ENCODE results near the gene CEP72. TPM values are rescaled to one million over a fixed set of nuclear protein-coding genes. Genes with fewer than 3 reads are reported as not detected.

CEP72 gene
- polyA plus RNA-seq, 1 donor (not counting 4 experiments of a cell fraction or from before 2014, with no cell fraction given): 4.5 TPM

DNA sequence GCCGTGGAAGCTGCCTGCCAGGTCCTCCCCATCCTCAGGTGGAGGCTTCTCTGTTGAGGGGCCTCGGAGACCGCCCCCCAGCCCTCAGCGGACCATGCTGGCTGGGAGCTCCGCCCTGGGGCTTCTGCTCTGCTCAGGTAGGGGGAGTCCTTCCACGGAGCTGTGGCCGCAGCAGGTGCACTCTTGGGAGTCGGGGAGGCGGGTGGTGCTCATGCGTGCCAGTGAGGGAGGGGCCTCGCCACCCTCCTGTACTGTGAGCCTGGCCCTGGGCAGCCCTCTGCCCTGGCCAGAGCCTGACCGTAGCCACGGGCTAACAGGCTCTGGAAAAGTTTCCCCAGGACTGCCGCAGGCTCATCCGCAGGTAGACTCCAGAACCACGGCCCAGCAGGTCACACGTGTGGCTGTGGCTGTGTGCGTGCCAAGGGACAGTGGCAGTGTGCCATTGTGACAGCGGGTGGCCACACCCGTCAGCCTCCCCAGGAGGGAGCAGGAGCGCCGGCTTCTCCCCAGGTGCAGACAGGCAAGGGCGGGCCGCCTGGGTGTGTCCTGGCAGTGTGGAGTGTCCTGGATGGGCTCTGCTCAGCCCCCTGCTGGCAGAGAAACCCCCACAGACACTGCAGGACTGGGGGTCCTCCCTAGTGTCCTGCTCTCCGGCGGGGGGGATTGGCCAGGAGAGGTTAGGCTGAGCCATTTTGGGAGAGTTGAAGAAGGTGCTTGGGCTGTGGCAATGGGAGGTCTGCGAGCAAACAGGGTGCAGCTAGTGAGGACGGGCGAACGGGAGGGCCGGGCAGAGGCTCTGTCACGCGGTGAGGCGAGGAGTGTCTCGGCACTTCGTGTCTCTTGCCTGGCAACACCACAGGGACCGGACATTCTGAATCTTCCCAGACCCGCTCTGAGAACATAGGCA is 51.5 kb downstream of the CEP72 start:
- Histone ChIP-seq H3K9ac (ENCODE audit: control insufficient read depth, extremely low read depth, insufficient read depth, low read length) (no peak overlapping the region), H3K9me1 (ENCODE audit: control insufficient read depth, extremely low read depth, insufficient read depth, low read length) (no peaks in the 10 kb centered on the region), H3K4me3 (ENCODE audit: control insufficient read depth in 2 of 3, extremely low read depth in 1 of 3, insufficient read depth in 2 of 3, low read depth in 1 of 3, low read length in 3 of 3) (no peak overlapping the region), H3K36me3 (ENCODE audit: control insufficient read depth in 2 of 2, extremely low read depth in 1 of 2, insufficient read depth in 2 of 2, low read length in 2 of 2) (peaks cover 16 to 26% of the 10 kb centered on the region in 2 experiments), H3K27me3 (ENCODE audit: control insufficient read depth, extremely low read depth, insufficient read depth, low read length) (no peaks in the 10 kb centered on the region), H4K20me1 (ENCODE audit: control insufficient read depth, extremely low read depth, insufficient read depth, low read length) (no peaks in the 10 kb centered on the region), H3K9me3 (ENCODE audit: control insufficient read depth, low read depth, low read length) (no peaks in the 10 kb centered on the region), H3K79me2 (ENCODE audit: control insufficient read depth, insufficient read depth, low read length) (no peaks in the 10 kb centered on the region), H3K4me1 (ENCODE audit: control insufficient read depth, extremely low read depth, insufficient read depth, low read length) (no peaks in the 10 kb centered on the region), H2AFZ (ENCODE audit: control insufficient read depth, low read length) (no peak overlapping the region), H3K4me2 (ENCODE audit: control insufficient read depth, extremely low read depth, insufficient read depth, low read depth, low read length) (no peak overlapping the region), H3K27ac (ENCODE audit: control insufficient read depth, insufficient read depth, low read length) (no peak overlapping the region)
- TF ChIP-seq, protein P1, sequence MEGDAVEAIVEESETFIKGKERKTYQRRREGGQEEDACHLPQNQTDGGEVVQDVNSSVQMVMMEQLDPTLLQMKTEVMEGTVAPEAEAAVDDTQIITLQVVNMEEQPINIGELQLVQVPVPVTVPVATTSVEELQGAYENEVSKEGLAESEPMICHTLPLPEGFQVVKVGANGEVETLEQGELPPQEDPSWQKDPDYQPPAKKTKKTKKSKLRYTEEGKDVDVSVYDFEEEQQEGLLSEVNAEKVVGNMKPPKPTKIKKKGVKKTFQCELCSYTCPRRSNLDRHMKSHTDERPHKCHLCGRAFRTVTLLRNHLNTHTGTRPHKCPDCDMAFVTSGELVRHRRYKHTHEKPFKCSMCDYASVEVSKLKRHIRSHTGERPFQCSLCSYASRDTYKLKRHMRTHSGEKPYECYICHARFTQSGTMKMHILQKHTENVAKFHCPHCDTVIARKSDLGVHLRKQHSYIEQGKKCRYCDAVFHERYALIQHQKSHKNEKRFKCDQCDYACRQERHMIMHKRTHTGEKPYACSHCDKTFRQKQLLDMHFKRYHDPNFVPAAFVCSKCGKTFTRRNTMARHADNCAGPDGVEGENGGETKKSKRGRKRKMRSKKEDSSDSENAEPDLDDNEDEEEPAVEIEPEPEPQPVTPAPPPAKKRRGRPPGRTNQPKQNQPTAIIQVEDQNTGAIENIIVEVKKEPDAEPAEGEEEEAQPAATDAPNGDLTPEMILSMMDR (optimal IDR thresholded peaks at IDR 0.05 in 1 of 3, IDR thresholded peaks at IDR 0.05 in 1 of 3, conservative IDR thresholded peaks at IDR 0.05 in 1 of 3; ENCODE audit: extremely low read depth in 1 of 3, insufficient read depth in 2 of 3, low read length in 3 of 3): no peak
- TF ChIP-seq EZH2 (IDR thresholded peaks at IDR 0.05; ENCODE audit: low read length): no peak
- dilution Hi-C loops (cut with MboI; ENCODE audit: extremely low pct_ligation_motif_present, low sequenced_read_pairs): no loop called here
- DNase-seq (ENCODE audit: low read depth, low spot score): no peak
- FAIRE-seq: no peak

DNA sequence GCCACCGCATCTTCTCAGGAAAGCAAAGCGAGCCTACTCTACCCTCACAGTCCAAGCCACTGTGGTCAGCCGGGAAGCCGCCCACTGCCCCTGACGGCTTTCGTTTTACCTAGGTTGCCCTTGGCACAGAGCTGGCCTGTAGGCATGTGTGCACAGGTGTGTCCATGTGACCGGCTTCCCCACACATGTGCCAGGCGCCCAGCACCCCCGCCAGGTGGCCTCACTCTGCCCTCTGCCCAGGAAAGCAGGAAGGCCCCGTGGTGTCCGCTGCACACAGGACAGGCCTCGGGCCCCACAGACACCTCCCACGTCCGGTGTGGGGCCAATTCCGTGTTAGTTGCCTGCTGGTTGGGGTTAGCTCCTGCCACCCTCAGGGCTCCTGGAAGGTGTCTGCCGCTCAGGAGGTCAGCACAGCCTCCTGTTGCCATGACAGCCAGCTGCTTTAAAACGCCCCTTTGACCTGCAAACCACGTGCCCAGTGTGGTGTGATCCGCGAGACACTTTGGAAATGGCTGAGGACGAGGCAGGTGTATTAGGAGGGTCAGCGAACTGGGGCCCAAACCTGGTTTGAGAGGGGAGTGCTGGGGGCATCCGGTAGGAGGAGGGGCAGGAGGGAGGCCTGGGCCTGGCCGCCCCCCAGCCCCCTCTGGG is 52.3 kb downstream of the CEP72 start:
- FAIRE-seq: no peak
- H3K4me1 ChIP-seq (ENCODE audit: control insufficient read depth, extremely low read depth, insufficient read depth, low read length): no peaks in the 10 kb centered on the region
- H3K9ac ChIP-seq (ENCODE audit: control insufficient read depth, extremely low read depth, insufficient read depth, low read length): no peak overlapping the region
- H3K27ac ChIP-seq (ENCODE audit: control insufficient read depth, insufficient read depth, low read length): no peak overlapping the region
- H3K27me3 ChIP-seq (ENCODE audit: control insufficient read depth, extremely low read depth, insufficient read depth, low read length): no peaks in the 10 kb centered on the region
- no peaks in the 10 kb centered on the region for H3K79me2 ChIP-seq (ENCODE audit: control insufficient read depth, insufficient read depth, low read length)
- no peak for TF ChIP-seq EZH2 (IDR thresholded peaks at IDR 0.05; ENCODE audit: low read length)
- TF ChIP-seq, protein P1 (optimal IDR thresholded peaks at IDR 0.05 in 1 of 3, IDR thresholded peaks at IDR 0.05 in 1 of 3, conservative IDR thresholded peaks at IDR 0.05 in 1 of 3; ENCODE audit: extremely low read depth in 1 of 3, insufficient read depth in 2 of 3, low read length in 3 of 3): no peak
- no peaks in the 10 kb centered on the region for H3K9me3 ChIP-seq (ENCODE audit: control insufficient read depth, low read depth, low read length)
- no peaks in the 10 kb centered on the region for H4K20me1 ChIP-seq (ENCODE audit: control insufficient read depth, extremely low read depth, insufficient read depth, low read length)
- H2AFZ ChIP-seq (ENCODE audit: control insufficient read depth, low read length): no peak overlapping the region
- DNase-seq (ENCODE audit: low read depth, low spot score): no peak
- H3K4me3 ChIP-seq (ENCODE audit: control insufficient read depth in 2 of 3, extremely low read depth in 1 of 3, insufficient read depth in 2 of 3, low read depth in 1 of 3, low read length in 3 of 3): no peak overlapping the region
- no peaks in the 10 kb centered on the region for H3K9me1 ChIP-seq (ENCODE audit: control insufficient read depth, extremely low read depth, insufficient read depth, low read length)
- dilution Hi-C loops (cut with MboI; ENCODE audit: extremely low pct_ligation_motif_present, low sequenced_read_pairs): no loop called here
- peaks cover 18 to 26% of the 10 kb centered on the region in 2 experiments for H3K36me3 ChIP-seq (ENCODE audit: control insufficient read depth in 2 of 2, extremely low read depth in 1 of 2, insufficient read depth in 2 of 2, low read length in 2 of 2)
- H3K4me2 ChIP-seq (ENCODE audit: control insufficient read depth, extremely low read depth, insufficient read depth, low read depth, low read length): no peak overlapping the region

Measured in keratinocyte (primary cell).